SH-SY5Y (cell line): ENCODE data around the gene KIF25.

Source experiments
- GATA2 ChIP-seq: IDR thresholded peaks from 2 replicates; pipeline ENCODE4 v1.6.1; 2011; ENCODE audit warnings: mild to moderate bottlenecking, low read depth, low read length
- GATA3 ChIP-seq: IDR thresholded peaks from 2 replicates; pipeline ENCODE4 v1.6.1; 2011; ENCODE audit warnings: low read depth, mild to moderate bottlenecking, low read length, moderate library complexity

- TF ChIP-seq GATA3 = no peak
- TF ChIP-seq GATA2 = no peak
Measured at GRCh38 chr6:168024951-168025510, 27.6 kb downstream of the KIF25 start.
